Hematopoietic multipotent progenitor cell (in vitro differentiated cells): Measurements from ENCODE around the gene FAM184A. TPM values are rescaled to one million over a fixed set of nuclear protein-coding genes. Genes with fewer than 3 reads are reported as not detected.

Experiments
- DNase-seq, 3 donors: peaks; one replicate each; pipeline ENCODE4 v3.0.0-alpha.2; 2011 to 2015; ENCODE audit warnings: low read depth in 2 of 3, low spot score in 2 of 3
- total RNA-seq: library from RNA; depleted of rRNA; stranded (reverse); fragments of >200 nt; gene quantifications from one replicate; pipeline ENCODE4 v1.2.3, GENCODE V29; 2012

FAM184A gene
- total RNA-seq, 1 donor = 0.27 TPM

GRCh38 chr6:118971682-118972081 is 106.8 kb downstream of the FAM184A start:
- no peak for DNase-seq

GRCh38 chr6:118970866-118971265 is 107.6 kb downstream of the FAM184A start:
- DNase-seq = no peak

- DNase-seq = peak in 2 of 3 donors; percentile 21 to 62
Observed at GRCh38 chr6:118968416-118968815, 110.0 kb downstream of the FAM184A start.

- no peak for DNase-seq
Observed at GRCh38 chr6:118967239-118967638, 111.2 kb downstream of the FAM184A start.

- no peak for DNase-seq
Observed at GRCh38 chr6:118965843-118966370, 112.6 kb downstream of the FAM184A start.

GRCh38 chr6:118965371-118965770 is 113.1 kb downstream of the FAM184A start:
- no peak for DNase-seq

GRCh38 chr6:118963003-118963402 is 115.5 kb downstream of the FAM184A start:
- DNase-seq = peak in 1 of 3 donors; percentile 45

GRCh38 chr6:118959903-118960302 is 118.6 kb downstream of the FAM184A start:
- no peak for DNase-seq

GRCh38 chr6:118953391-118953790 is 125.1 kb downstream of the FAM184A start:
- no peak for DNase-seq

- DNase-seq = no peak
Observed at GRCh38 chr6:118952683-118953082, 125.8 kb downstream of the FAM184A start.

- no peak for DNase-seq
Observed at GRCh38 chr6:118945217-118945616, 133.2 kb downstream of the FAM184A start.

- no peak for DNase-seq
Observed at GRCh38 chr6:118940770-118941169, 137.7 kb downstream of the FAM184A start.

- no peak for DNase-seq
Observed at GRCh38 chr6:118939683-118940082, 138.8 kb downstream of the FAM184A start.

GRCh38 chr6:118935978-118936703 is 142.3 kb downstream of the FAM184A start:
- DNase-seq = no peak

GRCh38 chr6:118935331-118935668 is 143.2 kb downstream of the FAM184A start:
- no peak for DNase-seq

- peak; percentile 74 to 93 (median 92) for DNase-seq
Observed at GRCh38 chr6:118934461-118935330, 143.8 kb downstream of the FAM184A start, which contains the start of gene MCM9. TSS of gene MCM9 (minus strand) at chr6:118935159. CDS start at chr6:118931723, 3,436 bp downstream.

GRCh38 chr6:118933855-118934460 is 144.5 kb downstream of the FAM184A start:
- no peak for DNase-seq

- no peak for DNase-seq
Observed at GRCh38 chr6:118932421-118932820, 146.0 kb downstream of the FAM184A start.

- DNase-seq = no peak
Observed at GRCh38 chr6:118931436-118931835, 147.0 kb downstream of the FAM184A start.

GRCh38 chr6:118930680-118931079 is 147.8 kb downstream of the FAM184A start:
- DNase-seq = no peak

- DNase-seq = no peak
Observed at GRCh38 chr6:118923035-118923434, 155.4 kb downstream of the FAM184A start.
